ENCODE data around the gene DDOST. TPM values are rescaled to one million over a fixed set of nuclear protein-coding genes. Genes with fewer than 3 reads are reported as not detected.

The DDOST gene
- total and polyA plus RNA-seq, 2 donors, result 93.0 to 121 TPM

DNA sequence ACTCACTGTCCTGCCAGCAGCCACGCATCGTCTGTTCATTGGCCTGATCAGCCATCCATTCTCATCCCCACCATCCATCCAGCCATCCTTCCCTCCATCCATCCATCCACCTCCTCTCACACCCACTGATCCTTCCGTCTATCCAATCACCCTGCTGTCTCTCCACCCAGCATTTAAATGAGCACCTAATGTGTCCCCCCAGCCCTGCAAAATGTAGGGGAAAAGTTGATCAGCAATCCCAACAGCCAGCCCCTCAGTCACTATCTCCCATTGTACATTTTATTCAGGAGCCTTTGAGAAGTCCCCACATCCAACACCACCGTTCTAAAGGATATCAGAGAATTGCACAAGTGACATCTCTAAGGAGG, 11.1 kb upstream of the DDOST start:
- DNase-seq (ENCODE audit: low read depth in 6 of 9, low spot score in 9 of 9), result no peak
- no peaks in the 10 kb centered on the region for H3K36me3 ChIP-seq (ENCODE audit: control insufficient read depth in 2 of 2, insufficient read depth in 2 of 2, low read length in 1 of 2)
- H3K27me3 ChIP-seq (ENCODE audit: control insufficient read depth in 2 of 2, insufficient read depth in 1 of 2, low read length in 1 of 2), result no peaks in the 10 kb centered on the region
- H3K27ac ChIP-seq (ENCODE audit: low read depth in 1 of 2, low read length in 1 of 2), result no peak overlapping the region
- no peaks in the 10 kb centered on the region for H3K4me1 ChIP-seq (ENCODE audit: control insufficient read depth in 2 of 2, insufficient read depth in 2 of 2, low read length in 2 of 2)
- H3K9me3 ChIP-seq (ENCODE audit: control insufficient read depth in 2 of 2, insufficient read depth in 1 of 2, low read length in 1 of 2), result no peaks in the 10 kb centered on the region
- WGBS, result 98% methylated on average over 4 of the region's 4 CpGs
- no peak overlapping the region for H3K4me3 ChIP-seq (ENCODE audit: low read length in 2 of 2)

DNA sequence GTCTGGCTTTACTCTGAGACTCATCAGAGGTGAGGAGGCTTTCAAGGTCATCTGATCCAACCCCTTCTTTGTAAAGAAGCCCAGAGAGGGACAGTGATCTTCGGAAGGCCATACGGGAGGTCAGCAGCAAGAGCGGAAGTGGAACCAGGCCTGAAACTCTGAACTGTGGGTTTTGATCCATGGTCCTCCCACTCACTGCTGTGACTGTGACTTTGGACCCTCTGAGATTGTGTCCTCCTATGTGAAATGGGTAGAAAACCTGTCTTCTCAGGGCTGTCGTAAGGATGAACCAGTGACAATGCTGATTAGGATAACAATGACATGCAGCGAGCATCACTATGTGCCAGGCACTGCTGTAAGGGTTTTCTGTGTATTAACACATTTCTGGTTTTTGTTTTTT, 9.8 kb upstream of the DDOST start:
- H3K36me3 ChIP-seq (ENCODE audit: control insufficient read depth in 2 of 2, insufficient read depth in 2 of 2, low read length in 1 of 2), result no peaks in the 10 kb centered on the region
- H3K4me1 ChIP-seq (ENCODE audit: control insufficient read depth in 2 of 2, insufficient read depth in 2 of 2, low read length in 2 of 2), result no peaks in the 10 kb centered on the region
- no peaks in the 10 kb centered on the region for H3K9me3 ChIP-seq (ENCODE audit: control insufficient read depth in 2 of 2, insufficient read depth in 1 of 2, low read length in 1 of 2)
- H3K4me3 ChIP-seq (ENCODE audit: low read length in 2 of 2), result no peak overlapping the region
- no peaks in the 10 kb centered on the region for H3K27me3 ChIP-seq (ENCODE audit: control insufficient read depth in 2 of 2, insufficient read depth in 1 of 2, low read length in 1 of 2)
- 97% methylated on average over 5 of the region's 5 CpGs for WGBS
- no peak for DNase-seq (ENCODE audit: low read depth in 6 of 9, low spot score in 9 of 9)
- no peak overlapping the region for H3K27ac ChIP-seq (ENCODE audit: low read depth in 1 of 2, low read length in 1 of 2)

GRCh38 chr1:20668581-20668980, 7.4 kb upstream of the DDOST start:
- Histone ChIP-seq H3K4me1 (ENCODE audit: control insufficient read depth in 2 of 2, insufficient read depth in 2 of 2, low read length in 2 of 2) (no peaks in the 10 kb centered on the region), H3K27ac (ENCODE audit: low read depth in 1 of 2, low read length in 1 of 2) (no peak overlapping the region), H3K4me3 (ENCODE audit: low read length in 2 of 2) (no peak overlapping the region), H3K9me3 (ENCODE audit: control insufficient read depth in 2 of 2, insufficient read depth in 1 of 2, low read length in 1 of 2) (no peaks in the 10 kb centered on the region), H3K27me3 (ENCODE audit: control insufficient read depth in 2 of 2, insufficient read depth in 1 of 2, low read length in 1 of 2) (no peaks in the 10 kb centered on the region), H3K36me3 (ENCODE audit: control insufficient read depth in 2 of 2, insufficient read depth in 2 of 2, low read length in 1 of 2) (no peaks in the 10 kb centered on the region)
- WGBS, result 100% methylated on average over 1 of the region's 1 CpG
- no peak for DNase-seq (ENCODE audit: low read depth in 6 of 9, low spot score in 9 of 9)

- Histone ChIP-seq H3K27ac (ENCODE audit: low read depth in 1 of 2, low read length in 1 of 2) (no peak overlapping the region), H3K9me3 (ENCODE audit: control insufficient read depth in 2 of 2, insufficient read depth in 1 of 2, low read length in 1 of 2) (no peaks in the 10 kb centered on the region), H3K4me3 (ENCODE audit: low read length in 2 of 2) (no peak overlapping the region), H3K27me3 (ENCODE audit: control insufficient read depth in 2 of 2, insufficient read depth in 1 of 2, low read length in 1 of 2) (no peaks in the 10 kb centered on the region), H3K4me1 (ENCODE audit: control insufficient read depth in 2 of 2, insufficient read depth in 2 of 2, low read length in 2 of 2) (peaks cover 5 to 9% of the 10 kb centered on the region in 2 donors), H3K36me3 (ENCODE audit: control insufficient read depth in 2 of 2, insufficient read depth in 2 of 2, low read length in 1 of 2) (no peaks in the 10 kb centered on the region)
- WGBS, result 98% methylated on average over 1 of the region's 1 CpG
- no peak for DNase-seq (ENCODE audit: low read depth in 6 of 9, low spot score in 9 of 9)
Observed at GRCh38 chr1:20666804-20667203, 5.6 kb upstream of the DDOST start.

- H3K27me3 ChIP-seq (ENCODE audit: control insufficient read depth in 2 of 2, insufficient read depth in 1 of 2, low read length in 1 of 2), result no peaks in the 10 kb centered on the region
- H3K9me3 ChIP-seq (ENCODE audit: control insufficient read depth in 2 of 2, insufficient read depth in 1 of 2, low read length in 1 of 2), result no peaks in the 10 kb centered on the region
- H3K36me3 ChIP-seq (ENCODE audit: control insufficient read depth in 2 of 2, insufficient read depth in 2 of 2, low read length in 1 of 2), result no peaks in the 10 kb centered on the region
- H3K4me1 ChIP-seq (ENCODE audit: control insufficient read depth in 2 of 2, insufficient read depth in 2 of 2, low read length in 2 of 2), result peaks cover 6 to 9% of the 10 kb centered on the region in 2 donors
- no peak overlapping the region for H3K4me3 ChIP-seq (ENCODE audit: low read length in 2 of 2)
- no peak overlapping the region for H3K27ac ChIP-seq (ENCODE audit: low read depth in 1 of 2, low read length in 1 of 2)
- no peak for DNase-seq (ENCODE audit: low read depth in 6 of 9, low spot score in 9 of 9)
- WGBS, result 88% methylated on average over 16 of the region's 16 CpGs
Observed at GRCh38 chr1:20666146-20666545, 5.0 kb upstream of the DDOST start.

- no peak for DNase-seq (ENCODE audit: low read depth in 6 of 9, low spot score in 9 of 9)
- Histone ChIP-seq H3K36me3 (ENCODE audit: control insufficient read depth in 2 of 2, insufficient read depth in 2 of 2, low read length in 1 of 2) (no peaks in the 10 kb centered on the region), H3K4me3 (ENCODE audit: low read length in 2 of 2) (no peak overlapping the region), H3K27ac (ENCODE audit: low read depth in 1 of 2, low read length in 1 of 2) (no peak overlapping the region), H3K9me3 (ENCODE audit: control insufficient read depth in 2 of 2, insufficient read depth in 1 of 2, low read length in 1 of 2) (no peaks in the 10 kb centered on the region), H3K27me3 (ENCODE audit: control insufficient read depth in 2 of 2, insufficient read depth in 1 of 2, low read length in 1 of 2) (no peaks in the 10 kb centered on the region), H3K4me1 (ENCODE audit: control insufficient read depth in 2 of 2, insufficient read depth in 2 of 2, low read length in 2 of 2) (peaks cover 7 to 9% of the 10 kb centered on the region in 2 donors)
- WGBS, result 88% methylated on average over 12 of the region's 12 CpGs
Observed at GRCh38 chr1:20665726-20666125, 4.6 kb upstream of the DDOST start.

- 94% methylated on average over 12 of the region's 12 CpGs for WGBS
- Histone ChIP-seq H3K4me1 (ENCODE audit: control insufficient read depth in 2 of 2, insufficient read depth in 2 of 2, low read length in 2 of 2) (peaks cover 14 to 21% of the 10 kb centered on the region in 2 donors), H3K36me3 (ENCODE audit: control insufficient read depth in 2 of 2, insufficient read depth in 2 of 2, low read length in 1 of 2) (peaks cover 0 to 7% of the 10 kb centered on the region in 2 donors), H3K9me3 (ENCODE audit: control insufficient read depth in 2 of 2, insufficient read depth in 1 of 2, low read length in 1 of 2) (no peaks in the 10 kb centered on the region), H3K27me3 (ENCODE audit: control insufficient read depth in 2 of 2, insufficient read depth in 1 of 2, low read length in 1 of 2) (no peaks in the 10 kb centered on the region), H3K27ac (ENCODE audit: low read depth in 1 of 2, low read length in 1 of 2) (no peak overlapping the region), H3K4me3 (ENCODE audit: low read length in 2 of 2) (no peak overlapping the region)
- DNase-seq (ENCODE audit: low read depth in 6 of 9, low spot score in 9 of 9), result no peak
Observed at GRCh38 chr1:20663969-20664715, 3.0 kb upstream of the DDOST start.

DNA sequence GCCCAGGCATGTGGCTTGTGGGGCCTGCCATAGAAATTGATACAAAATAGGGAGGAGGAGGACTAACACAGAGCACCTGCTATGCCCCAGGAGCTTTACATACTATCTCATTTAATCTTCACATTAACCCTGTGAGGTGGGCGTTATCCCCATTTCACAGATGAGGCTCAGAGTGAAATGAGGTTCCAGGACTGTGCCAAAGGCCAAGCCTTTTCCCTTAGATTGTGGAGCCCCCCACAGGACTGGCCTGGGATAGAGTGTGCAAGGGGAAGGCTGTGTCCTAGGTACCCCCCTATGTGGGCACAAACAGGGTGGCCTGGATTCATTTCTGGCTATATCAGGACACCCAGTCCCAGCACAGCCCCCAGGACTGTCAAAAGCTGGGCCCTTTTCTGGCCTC, 2.2 kb upstream of the DDOST start:
- no peak overlapping the region for H3K4me3 ChIP-seq (ENCODE audit: low read length in 2 of 2)
- WGBS, result 98% methylated on average over 1 of the region's 1 CpG
- H3K27ac ChIP-seq (ENCODE audit: low read depth in 1 of 2, low read length in 1 of 2), result no peak overlapping the region
- H3K36me3 ChIP-seq (ENCODE audit: control insufficient read depth in 2 of 2, insufficient read depth in 2 of 2, low read length in 1 of 2), result peaks cover 1 to 9% of the 10 kb centered on the region in 2 donors
- no peaks in the 10 kb centered on the region for H3K27me3 ChIP-seq (ENCODE audit: control insufficient read depth in 2 of 2, insufficient read depth in 1 of 2, low read length in 1 of 2)
- H3K9me3 ChIP-seq (ENCODE audit: control insufficient read depth in 2 of 2, insufficient read depth in 1 of 2, low read length in 1 of 2), result no peaks in the 10 kb centered on the region
- DNase-seq (ENCODE audit: low read depth in 6 of 9, low spot score in 9 of 9), result no peak
- peaks cover 14 to 21% of the 10 kb centered on the region in 2 donors for H3K4me1 ChIP-seq (ENCODE audit: control insufficient read depth in 2 of 2, insufficient read depth in 2 of 2, low read length in 2 of 2)

- no peak for DNase-seq (ENCODE audit: low read depth in 6 of 9, low spot score in 9 of 9)
- H3K27ac ChIP-seq (ENCODE audit: low read depth in 1 of 2, low read length in 1 of 2), result no peak overlapping the region
- peaks cover 14 to 18% of the 10 kb centered on the region in 2 donors for H3K36me3 ChIP-seq (ENCODE audit: control insufficient read depth in 2 of 2, insufficient read depth in 2 of 2, low read length in 1 of 2)
- no peaks in the 10 kb centered on the region for H3K9me3 ChIP-seq (ENCODE audit: control insufficient read depth in 2 of 2, insufficient read depth in 1 of 2, low read length in 1 of 2)
- WGBS, result 69% methylated on average over 7 of the region's 7 CpGs
- H3K4me3 ChIP-seq (ENCODE audit: low read length in 2 of 2), result peak overlapping the region; percentile 51 to 92
- H3K27me3 ChIP-seq (ENCODE audit: control insufficient read depth in 2 of 2, insufficient read depth in 1 of 2, low read length in 1 of 2), result no peaks in the 10 kb centered on the region
- peaks cover 14 to 21% of the 10 kb centered on the region in 2 donors for H3K4me1 ChIP-seq (ENCODE audit: control insufficient read depth in 2 of 2, insufficient read depth in 2 of 2, low read length in 2 of 2)
Observed at GRCh38 chr1:20662110-20662475, 924 bp upstream of the DDOST start.

Measured in thymus (tissue), 11 donors.